B cell (primary cell): ENCODE results near the gene SMNDC1. TPM values are rescaled to one million over a fixed set of nuclear protein-coding genes. Genes with fewer than 3 reads are reported as not detected.

Experiments
- ATAC-seq: fragments of 200-7000 bp; cut with Tn5 transposase; one replicate; pipeline ENCODE4 v1.10.0; 2021; ENCODE audit warnings: low read depth, mild to moderate bottlenecking, moderate number of reproducible peaks, moderate library complexity
- CTCF ChIA-PET: fragments of 350-600 bp; sonication (Branson Sonifier 250); formaldehyde crosslinking; loops from one replicate; lab custom pipeline; 2021; ENCODE audit warnings: antibody characterized with exemption, inconsistent platforms; lab: Charles Lee
- POLR2A ChIA-PET: fragments of 350-600 bp; sonication (Branson Sonifier 250); formaldehyde crosslinking; loops from one replicate; lab custom pipeline; 2021; ENCODE audit warnings: antibody characterized with exemption; lab: Charles Lee
- DNase-seq: peaks from one replicate; pipeline ENCODE4 v3.0.0; 2013
- H2AFZ ChIP-seq: 2 replicates; pipeline ENCODE4 v1.6.1; 2012; ENCODE audit warnings: mild to moderate bottlenecking, low read depth, low read length; ENCODE audit not compliant: insufficient read depth, poor library complexity, severe bottlenecking
- H3K27ac ChIP-seq, 2 donors: 1 replicate in 1 of 2; 2 replicates in 1 of 2; pipeline ENCODE4 v1.5.1; 2012 to 2013; ENCODE audit warnings: low read length in 2 of 2, mild to moderate bottlenecking in 2 of 2, moderate library complexity in 1 of 2
- H3K27me3 ChIP-seq, 4 experiments: fragments of 200-600 bp in 1 of 4; sonication (generic) in 1 of 4; replicated peaks in 1 of 4; 1 replicate in 2 of 4; 2 replicates in 2 of 4; pipeline versions ENCODE4 v1.6.1 to v1.7.0; 2013 to 2016; ENCODE audit warnings: low read length in 3 of 4, mild to moderate bottlenecking in 2 of 4, mixed read lengths in 1 of 4, moderate library complexity in 1 of 4; ENCODE audit not compliant: insufficient read depth in 4 of 4, control insufficient read depth in 3 of 4; ENCODE audit errors: control extremely low read depth in 1 of 4
- H3K36me3 ChIP-seq, 2 experiments: replicated peaks in 1 of 2; 1 replicate in 1 of 2; 2 replicates in 1 of 2; pipeline versions ENCODE4 v1.6.1 to v1.7.1; 2013; ENCODE audit warnings: low read length in 1 of 2; ENCODE audit not compliant: insufficient read depth in 2 of 2, control insufficient read depth in 1 of 2; ENCODE audit errors: control extremely low read depth in 1 of 2, extremely low read depth in 1 of 2
- H3K4me1 ChIP-seq, 2 donors: fragments of 200-600 bp in 1 of 2; sonication (generic) in 1 of 2; 1 replicate in 1 of 2; 2 replicates in 1 of 2; pipeline versions ENCODE4 v1.5.1 to v1.6.1; 2013 to 2017; ENCODE audit warnings: low read length in 2 of 2; ENCODE audit not compliant: control insufficient read depth in 2 of 2, insufficient read depth in 2 of 2
- H3K4me2 ChIP-seq: replicated peaks from 2 replicates; pipeline ENCODE3; 2012; ENCODE audit warnings: mild to moderate bottlenecking, low read depth, low read length; ENCODE audit not compliant: poor library complexity, severe bottlenecking
- H3K4me3 ChIP-seq, 5 experiments: fragments of 200-600 bp in 1 of 5; sonication (generic) in 1 of 5; 1 replicate in 3 of 5; 2 replicates in 2 of 5; pipeline versions ENCODE4 v1.5.1 to v1.7.0; 2011 to 2016; ENCODE audit warnings: low read length in 4 of 5, mild to moderate bottlenecking in 4 of 5, low read depth in 2 of 5, control low read depth in 1 of 5, moderate library complexity in 1 of 5; ENCODE audit not compliant: insufficient read depth in 1 of 5; ENCODE audit errors: control extremely low read depth in 1 of 5, extremely low read depth in 1 of 5
- H3K79me2 ChIP-seq: fragments of 200-600 bp; sonication (generic); one replicate; pipeline ENCODE4 v1.6.0; 2016; ENCODE audit warnings: low read length; ENCODE audit not compliant: control insufficient read depth, insufficient read depth
- H3K9ac ChIP-seq: fragments of 200-600 bp; sonication (generic); 2 replicates; pipeline ENCODE4 v1.6.1; 2017; ENCODE audit warnings: mild to moderate bottlenecking, low read length, moderate library complexity
- H3K9me3 ChIP-seq, 3 donors: one replicate each; pipeline versions ENCODE4 v1.6.1 to v1.7.1; 2013; ENCODE audit warnings: low read length in 2 of 3; ENCODE audit not compliant: control insufficient read depth in 2 of 3, insufficient read depth in 1 of 3; ENCODE audit errors: control extremely low read depth in 1 of 3
- H4K20me1 ChIP-seq: 2 replicates; pipeline ENCODE4 v1.6.0; 2012; ENCODE audit warnings: mild to moderate bottlenecking, low read length; ENCODE audit not compliant: insufficient read depth, control insufficient read depth, poor library complexity, severe bottlenecking
- H3K27ac Mint-ChIP-seq: one replicate; pipeline ENCODE4 v1.8.0; 2021; ENCODE audit warnings: mixed read lengths
- H3K27me3 Mint-ChIP-seq: one replicate; pipeline ENCODE4 v1.8.0; 2021; ENCODE audit warnings: mixed read lengths
- H3K4me1 Mint-ChIP-seq: one replicate; pipeline ENCODE4 v1.8.0; 2021; ENCODE audit warnings: mixed read lengths
- H3K4me3 Mint-ChIP-seq: one replicate; pipeline ENCODE4 v1.8.0; 2021; ENCODE audit warnings: mixed read lengths
- H3K9me3 Mint-ChIP-seq: one replicate; pipeline ENCODE4 v1.8.0; 2022; ENCODE audit warnings: mixed read lengths; ENCODE audit not compliant: insufficient read depth
- CTCF ChIP-seq: fragments of 200-600 bp; IDR thresholded peaks from one replicate; pipeline ENCODE4 v1.8.0; 2022; ENCODE audit warnings: antibody characterized with exemption, mild to moderate bottlenecking
- EZH2 ChIP-seq: IDR thresholded peaks from 2 replicates; pipeline ENCODE4 v1.6.1; 2012; ENCODE audit warnings: borderline replicate concordance, low read depth, mild to moderate bottlenecking, moderate library complexity, low read length; ENCODE audit not compliant: insufficient read depth, poor library complexity, severe bottlenecking
- WGBS: methylation state at CpG from one replicate; pipeline ENCODE4 v1.1.5; 2013; ENCODE audit warnings: missing lambda C conversion rate; ENCODE audit not compliant: insufficient coverage; 5-methylcytosine and 5-hydroxymethylcytosine counted together
- intact Hi-C: fragments of 100-400 bp; cut with micrococcal nuclease; formaldehyde crosslinking; loops from one replicate; pipeline ENCODE4 v1.10.0; 2022
- polyA plus RNA-seq: library from polyadenylated mRNA; depleted of rRNA; stranded (reverse); fragments of >200 nt; gene quantifications from 2 replicates; pipeline ENCODE4 v1.2.3, GENCODE V29; 2012
- total RNA-seq, 2 donors: library from RNA; stranded (reverse); fragments of 120-200 nt in 1 of 2; gene quantifications; 1 replicate in 1 of 2; 2 replicates in 1 of 2; pipeline versions ENCODE4 v1.2.3 to v1.2.4, GENCODE V29; 2013 to 2022

The SMNDC1 gene
- total and polyA plus RNA-seq, 2 donors (not counting 1 experiment from before 2014, with no cell fraction given) = 12.1 to 36.0 TPM

DNA sequence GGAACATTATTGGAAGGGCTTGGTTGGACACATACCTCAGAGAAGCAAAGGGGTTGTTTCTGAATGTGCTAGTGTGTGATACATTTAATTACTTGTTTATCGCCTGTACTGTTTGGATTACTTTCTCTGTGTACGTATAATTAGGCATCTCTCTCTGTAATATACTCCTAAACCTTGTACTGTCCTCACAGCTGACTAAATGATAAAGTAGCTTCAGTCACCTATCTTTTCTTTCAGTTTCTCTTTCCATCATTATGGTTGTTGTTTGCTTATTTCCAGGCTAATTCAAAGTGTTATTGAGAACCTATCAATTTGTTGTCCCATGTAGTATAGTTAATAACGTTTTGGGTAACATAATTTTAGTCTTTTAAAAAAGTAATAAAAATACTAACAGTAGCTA, 63.3 kb downstream of the SMNDC1 start:
- Mint-ChIP-seq H3K9me3 (no peaks in the 10 kb centered on the region), H3K27me3 (peaks cover 3% of the 10 kb centered on the region), H3K4me3 (no peak overlapping the region), H3K4me1 (peaks cover 16% of the 10 kb centered on the region), H3K27ac (no peak overlapping the region)
- H3K4me2 ChIP-seq = peak overlapping the region; percentile 1
- no peak overlapping the region for H2AFZ ChIP-seq
- no peak overlapping the region for H3K9ac ChIP-seq
- H3K4me3 ChIP-seq = no peak overlapping the region
- DNase-seq (no peak), ATAC-seq (no peak)
- peaks cover 3 to 6% of the 10 kb centered on the region in 2 donors for H3K4me1 ChIP-seq
- intact Hi-C loops = no loop called here
- H3K36me3 ChIP-seq = peaks cover 0 to 3% of the 10 kb centered on the region in 2 experiments
- TF ChIP-seq CTCF (no peak), EZH2 (no peak)
- peaks cover 0 to 1% (median 0%) of the 10 kb centered on the region in 3 donors for H3K9me3 ChIP-seq
- CTCF ChIA-PET = interaction anchor here (1.0 kb wide), 1 partner anchor 38 kb away, joined by 4 read pairs; no protein-coding TSS in a partner anchor
- H4K20me1 ChIP-seq = peaks cover 18% of the 10 kb centered on the region
- no peaks in the 10 kb centered on the region for H3K27me3 ChIP-seq
- POLR2A ChIA-PET = interaction anchor here (1.2 kb wide), 1 partner anchor 34 kb away, joined by 3 read pairs; the partner anchor contains the start of gene MXI1
- peaks cover 28% of the 10 kb centered on the region for H3K79me2 ChIP-seq
- WGBS = no CpG with 5 or more reads among the region's 3 CpGs
- no peak overlapping the region for H3K27ac ChIP-seq

Other genes starting within 250 kb of the SMNDC1 start
- 32.4 and 33.2 TPM in 2 replicates for gene MXI1, start 97.3 kb downstream of the SMNDC1 start, total RNA-seq
- gene MXI1, start 97.3 kb downstream of the SMNDC1 start, polyA plus RNA-seq = 12.0 and 19.9 TPM in 2 replicates
- 10.0 and 10.8 TPM in 2 replicates for gene DUSP5, start 193.0 kb upstream of the SMNDC1 start, total RNA-seq
- gene DUSP5, start 193.0 kb upstream of the SMNDC1 start, polyA plus RNA-seq = 68.9 and 71.0 TPM in 2 replicates